ENCODE results near the gene LAMA1. TPM values are rescaled to one million over a fixed set of nuclear protein-coding genes. Genes with fewer than 3 reads are reported as not detected.

LAMA1 gene
- total and polyA plus RNA-seq, 2 of the 8 experiments (the other 6 are each of a cell fraction or from before 2014, with no cell fraction given) = 30.4 to 48.7 TPM

DNA sequence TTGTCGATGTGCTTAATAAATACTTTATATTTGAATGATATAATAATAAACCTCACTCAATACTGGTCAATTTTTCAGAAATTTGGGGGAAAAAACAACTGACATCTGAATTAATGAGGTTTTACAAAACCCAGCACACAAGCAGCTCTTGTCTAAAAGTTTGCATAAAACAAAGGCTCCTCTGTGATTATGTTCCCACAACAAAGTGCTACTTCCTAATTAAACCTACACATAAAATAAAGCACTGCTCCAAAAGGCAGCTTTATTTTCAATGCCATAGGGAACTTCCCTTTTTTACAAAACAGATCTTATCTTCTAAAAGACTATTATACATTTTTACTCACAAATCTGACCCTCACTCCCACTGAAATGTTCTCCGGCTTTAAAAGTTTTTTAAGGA, 47.1 kb downstream of the LAMA1 start:
- Histone ChIP-seq H3K4me3 (ENCODE audit: extremely low read depth in 1 of 4, insufficient read depth in 2 of 4, low read depth in 3 of 4, low read length in 4 of 4) (no peak overlapping the region), H3K4me2 (ENCODE audit: insufficient read depth in 1 of 2, low read depth in 2 of 2, low read length in 2 of 2) (no peak overlapping the region), H3K79me2 (ENCODE audit: control insufficient read depth in 1 of 2, insufficient read depth in 2 of 2, low read length in 2 of 2) (no peaks in the 10 kb centered on the region), H2BK5ac (ENCODE audit: low read depth, low read length) (no peak overlapping the region), H4K91ac (replicated peaks; ENCODE audit: insufficient read length, low read length) (no peak overlapping the region), H3K36me3 (ENCODE audit: control insufficient read depth in 2 of 4, insufficient read depth in 4 of 4, low read length in 3 of 4) (no peaks in the 10 kb centered on the region), H3K4me1 (replicated peaks in 1 of 4; ENCODE audit: control insufficient read depth in 3 of 4, insufficient read depth in 4 of 4, low read length in 3 of 4) (peaks cover 0 to 2% (median 0%) of the 10 kb centered on the region in 4 experiments; a peak in 1 of 7 replicates), H4K5ac (ENCODE audit: insufficient read length, low read depth, low read length) (no peak overlapping the region), H2BK20ac (ENCODE audit: low read length) (no peak overlapping the region), H3K79me1 (ENCODE audit: low read depth, low read length) (no peaks in the 10 kb centered on the region), H3K14ac (ENCODE audit: insufficient read length) (no peak overlapping the region), H3K9ac (replicated peaks in 1 of 4; ENCODE audit: extremely low read depth in 1 of 4, low read depth in 3 of 4, low read length in 3 of 4) (no peak overlapping the region), H2BK12ac (ENCODE audit: low read depth, low read length) (no peak overlapping the region), H3K23ac (ENCODE audit: insufficient read length) (no peak overlapping the region), H3K56ac (replicated peaks; ENCODE audit: insufficient read length, low read depth, low read length) (no peak overlapping the region), H3K27me3 (replicated peaks in 1 of 4; ENCODE audit: control insufficient read depth in 3 of 4, extremely low read depth in 1 of 4, insufficient read depth in 3 of 4, low read length in 3 of 4) (no peaks in the 10 kb centered on the region), H4K20me1 (replicated peaks in 1 of 2; ENCODE audit: control insufficient read depth in 1 of 2, insufficient read depth in 2 of 2, low read length in 2 of 2) (no peaks in the 10 kb centered on the region), H2AK5ac (ENCODE audit: low read depth, low read length) (no peak overlapping the region), H2AFZ (ENCODE audit: low read length) (no peak overlapping the region), H3K18ac (ENCODE audit: extremely low read depth, low read length) (no peak overlapping the region), H3K23me2 (ENCODE audit: low read depth, low read length) (no peaks in the 10 kb centered on the region), H3K9me3 (ENCODE audit: insufficient read depth in 2 of 2, low read depth in 1 of 2, low read length in 1 of 2) (no peaks in the 10 kb centered on the region), H3K4ac (replicated peaks; ENCODE audit: insufficient read length, low read depth, low read length) (no peak overlapping the region), H2BK120ac (replicated peaks; ENCODE audit: low read depth, low read length) (no peak overlapping the region), H2BK15ac (ENCODE audit: low read length) (no peak overlapping the region), H4K8ac (ENCODE audit: extremely low read depth, insufficient read depth, low read length) (no peak overlapping the region), H3K27ac (ENCODE audit: low read depth, low read length) (no peak overlapping the region)
- DNase-seq (ENCODE audit: low read depth in 1 of 2, low spot score in 2 of 2) = no peak
- WGBS, 2 experiments (ENCODE audit: extremely low coverage in 1 of 2, insufficient coverage in 1 of 2, insufficient read length in 1 of 2, insufficient replicate concordance in 2 of 2, low coverage in 1 of 2, low lambda C conversion rate in 2 of 2, missing lambda C conversion rate in 1 of 2) = 90% methylated on average over 2 of the region's 2 CpGs; no CpG with 5 or more reads in 1 of the 2 experiments
- POLR2A ChIA-PET (ENCODE audit: partially characterized antibody) = no interaction called here
- CTCF ChIA-PET (ENCODE audit: partially characterized antibody) = interaction anchor here (1.2 to 2.4 kb wide), 2 partner anchors 32 to 107 kb away, joined by 4 to 7 read pairs; no protein-coding TSS in a partner anchor
- FAIRE-seq = no peak
- no peak for TF ChIP-seq TCF12 (IDR thresholded peaks at IDR 0.05; ENCODE audit: low read depth, low read length)
- no peak for TF ChIP-seq GTF2F1 (IDR thresholded peaks at IDR 0.05; ENCODE audit: borderline replicate concordance, low read depth, low read length)
- no peak for TF ChIP-seq CBX5 (IDR thresholded peaks at IDR 0.05; ENCODE audit: low read depth, low read length)
- TF ChIP-seq KDM4A (IDR thresholded peaks at IDR 0.05; ENCODE audit: low read depth, low read length, severe bottlenecking) = no peak
- no peak for TF ChIP-seq SIRT6 (IDR thresholded peaks at IDR 0.05; ENCODE audit: low read length)
- TF ChIP-seq SIN3A (conservative IDR thresholded peaks at IDR 0.05 in 1 of 2, IDR thresholded peaks at IDR 0.05 in 1 of 2; ENCODE audit: low read depth in 1 of 2, low read length in 2 of 2) = no peak
- no peak for TF ChIP-seq TEAD4 (IDR thresholded peaks at IDR 0.05; ENCODE audit: low read depth, low read length)
- TF ChIP-seq MAFK (IDR thresholded peaks at IDR 0.05; ENCODE audit: low read depth, low read length) = no peak
- no peak for TF ChIP-seq KDM1A (IDR thresholded peaks at IDR 0.05; ENCODE audit: borderline replicate concordance, low read length)
- TF ChIP-seq RXRA (IDR thresholded peaks at IDR 0.05; ENCODE audit: insufficient read depth, low read depth, low read length) = no peak
- no peak for TF ChIP-seq BACH1 (IDR thresholded peaks at IDR 0.05; ENCODE audit: low read length)
- TF ChIP-seq SP2 (IDR thresholded peaks at IDR 0.05; ENCODE audit: low read length) = no peak
- TF ChIP-seq RFX5 (IDR thresholded peaks at IDR 0.05; ENCODE audit: borderline replicate concordance, low read depth, low read length) = no peak
- TF ChIP-seq FOSL1 (IDR thresholded peaks at IDR 0.05; ENCODE audit: insufficient read depth, low read depth, low read length) = no peak
- TF ChIP-seq GABPA (IDR thresholded peaks at IDR 0.05; ENCODE audit: borderline replicate concordance, insufficient read depth, low read length) = no peak

Measured in H1 (cell line).